Caco-2 (cell line): ENCODE results near the gene LRBA. TPM values are rescaled to one million over a fixed set of nuclear protein-coding genes. Genes with fewer than 3 reads are reported as not detected.

Experiments
- BruUV-seq: library from RNA; stranded (reverse); fragments of 400-500 nt; replicated peaks from 2 replicates; lab custom pipeline; 2021; lab: Mats Ljungman, UMichigan
- CTCF ChIA-PET: fragments of 300-600 bp; sonication (Branson Sonifier 250); formaldehyde crosslinking; loops from one replicate; lab custom pipeline; 2022; ENCODE audit warnings: antibody characterized with exemption; lab: Charles Lee
- POLR2A ChIA-PET: fragments of 300-600 bp; sonication (Branson Sonifier 250); formaldehyde crosslinking; loops from one replicate; lab custom pipeline; 2022; ENCODE audit warnings: antibody characterized with exemption; lab: Charles Lee
- DNase-seq, 2 experiments: peaks; one replicate each; pipeline versions ENCODE4 v3.0.0 to v3.0.0-alpha.2; 2020 to 2022
- H3K27me3 ChIP-seq: replicated peaks from 2 replicates; pipeline ENCODE4 v1.6.0; 2011; ENCODE audit warnings: low read length; ENCODE audit not compliant: control insufficient read depth, insufficient read depth
- H3K36me3 ChIP-seq: 2 replicates; pipeline ENCODE4 v1.5.1; 2011; ENCODE audit warnings: low read length; ENCODE audit not compliant: control insufficient read depth, insufficient read depth
- H3K4me1 ChIP-seq: fragments of 250-450 bp; sonication (Bioruptor Pico); 2 replicates; pipeline ENCODE4 v1.5.1; 2020; ENCODE audit warnings: mild to moderate bottlenecking
- H3K4me3 ChIP-seq: 2 replicates; pipeline ENCODE4 v1.5.1; 2011; ENCODE audit warnings: low read depth, mild to moderate bottlenecking, control low read depth, low read length
- H3K9me3 ChIP-seq: fragments of 250-450 bp; sonication (Bioruptor Pico); 2 replicates; pipeline ENCODE4 v1.5.1; 2020; ENCODE audit warnings: mild to moderate bottlenecking, moderate library complexity
- H3K27ac Mint-ChIP-seq: one replicate; pipeline ENCODE4 v1.8.0; 2022; ENCODE audit warnings: mixed read lengths; ENCODE audit not compliant: unreplicated experiment
- H3K27me3 Mint-ChIP-seq: one replicate; pipeline ENCODE4 v1.8.0; 2022; ENCODE audit warnings: mixed read lengths; ENCODE audit not compliant: insufficient read depth, unreplicated experiment
- H3K36me3 Mint-ChIP-seq: one replicate; pipeline ENCODE4 v1.8.0; 2022; ENCODE audit warnings: mild to moderate bottlenecking, mixed read lengths; ENCODE audit not compliant: insufficient read depth, unreplicated experiment
- H3K4me1 Mint-ChIP-seq: one replicate; pipeline ENCODE4 v1.8.0; 2022; ENCODE audit warnings: low read depth, mixed read lengths; ENCODE audit not compliant: unreplicated experiment
- H3K4me3 Mint-ChIP-seq: one replicate; pipeline ENCODE4 v1.8.0; 2022; ENCODE audit warnings: mild to moderate bottlenecking, moderate library complexity, mixed read lengths; ENCODE audit not compliant: unreplicated experiment
- H3K9me3 Mint-ChIP-seq: one replicate; pipeline ENCODE4 v1.8.0; 2022; ENCODE audit warnings: mixed read lengths; ENCODE audit not compliant: unreplicated experiment
- CTCF ChIP-seq, 2 experiments: fragments of 200-600 bp in 1 of 2; IDR thresholded peaks; 1 replicate in 1 of 2; 2 replicates in 1 of 2; pipeline versions ENCODE4 v1.5.1 to v1.8.0; 2011 to 2022; ENCODE audit warnings: antibody characterized with exemption in 1 of 2, control low read depth in 1 of 2, inconsistent platforms in 1 of 2, low read depth in 1 of 2, low read length in 1 of 2, mild to moderate bottlenecking in 1 of 2, moderate library complexity in 1 of 2; ENCODE audit not compliant: insufficient read depth in 1 of 2, severe bottlenecking in 1 of 2, unreplicated experiment in 1 of 2
- intact Hi-C: fragments of 100-400 bp; cut with micrococcal nuclease; formaldehyde crosslinking; loops from one replicate; pipeline ENCODE4 v1.10.0; 2022; ENCODE audit not compliant: unreplicated experiment
- total RNA-seq: library from RNA; stranded (reverse); gene quantifications from 2 replicates; pipeline ENCODE4 v1.2.3, GENCODE V29; 2022

Gene LRBA
- total RNA-seq, 1 experiment from 2014 or later, result 53.2 TPM

- TF ChIP-seq CTCF (IDR thresholded peaks at IDR 0.05; ENCODE audit: insufficient read depth in 1 of 2, low read depth in 1 of 2, low read length in 1 of 2, severe bottlenecking in 1 of 2, unreplicated experiment in 1 of 2), result no peak
- intact Hi-C loops, result no loop called here
- DNase-seq, result no peak
- no peaks in the 10 kb centered on the region for H3K4me1 Mint-ChIP-seq
- no peaks in the 10 kb centered on the region for H3K27me3 Mint-ChIP-seq
- ChIA-PET POLR2A (no interaction called here), CTCF (no interaction called here)
- Histone ChIP-seq H3K4me3 (no peak overlapping the region), H3K4me1 (no peaks in the 10 kb centered on the region), H3K27me3 (no peaks in the 10 kb centered on the region), H3K9me3 (no peaks in the 10 kb centered on the region), H3K36me3 (peaks cover 3% of the 10 kb centered on the region; the same call in 1 of the 2 replicates)
- no peak overlapping the region for H3K4me3 Mint-ChIP-seq
- H3K27ac Mint-ChIP-seq, result no peak overlapping the region
- BruUV-seq, result no TSS peak
- H3K9me3 Mint-ChIP-seq, result peaks cover 10% of the 10 kb centered on the region
- peaks cover 24% of the 10 kb centered on the region for H3K36me3 Mint-ChIP-seq
Observed at GRCh38 chr4:150582873-150583286, 432.2 kb downstream of the LRBA start.

GRCh38 chr4:150582146-150582872 is 432.8 kb downstream of the LRBA start, which contains the start of gene MAB21L2:
Gene MAB21L2 (plus strand): TSS chr4:150582151. CDS start chr4:150583030, 879 bp downstream.
- no peak for DNase-seq
- no peak within 1 kb of the TSS for H3K4me3 ChIP-seq
- no peak within 1 kb of the TSS for H3K27ac Mint-ChIP-seq
- no peaks in the 10 kb centered on the region for H3K27me3 Mint-ChIP-seq
- intact Hi-C loops, result no loop called here
- H3K9me3 Mint-ChIP-seq, result peaks cover 10% of the 10 kb centered on the region
- no peaks in the 10 kb centered on the region for H3K27me3 ChIP-seq
- H3K36me3 Mint-ChIP-seq, result peaks cover 24% of the 10 kb centered on the region
- H3K4me3 Mint-ChIP-seq, result no peak within 1 kb of the TSS
- H3K9me3 ChIP-seq, result no peaks in the 10 kb centered on the region
- no TSS peak for BruUV-seq
- TF ChIP-seq CTCF (IDR thresholded peaks at IDR 0.05; ENCODE audit: insufficient read depth in 1 of 2, low read depth in 1 of 2, low read length in 1 of 2, severe bottlenecking in 1 of 2, unreplicated experiment in 1 of 2), result no peak
- H3K4me1 ChIP-seq, result no peaks in the 10 kb centered on the region
- CTCF ChIA-PET, result no interaction called here
- H3K36me3 ChIP-seq, result peaks cover 3% of the 10 kb centered on the region; the same call in 1 of the 2 replicates
- POLR2A ChIA-PET, result no interaction called here
- no peaks in the 10 kb centered on the region for H3K4me1 Mint-ChIP-seq

- no peaks in the 10 kb centered on the region for H3K4me1 ChIP-seq
- no peaks in the 10 kb centered on the region for H3K27me3 ChIP-seq
- ChIA-PET CTCF (no interaction called here), POLR2A (no interaction called here)
- intact Hi-C loops, result no loop called here
- H3K4me3 ChIP-seq, result no peak overlapping the region
- no peak overlapping the region for H3K27ac Mint-ChIP-seq
- peaks cover 10% of the 10 kb centered on the region for H3K9me3 Mint-ChIP-seq
- peaks cover 24% of the 10 kb centered on the region for H3K36me3 Mint-ChIP-seq
- no peak for DNase-seq
- no peaks in the 10 kb centered on the region for H3K4me1 Mint-ChIP-seq
- no peaks in the 10 kb centered on the region for H3K9me3 ChIP-seq
- H3K4me3 Mint-ChIP-seq, result no peak overlapping the region
- no peak for TF ChIP-seq CTCF (IDR thresholded peaks at IDR 0.05; ENCODE audit: insufficient read depth in 1 of 2, low read depth in 1 of 2, low read length in 1 of 2, severe bottlenecking in 1 of 2, unreplicated experiment in 1 of 2)
- no TSS peak for BruUV-seq
- no peaks in the 10 kb centered on the region for H3K27me3 Mint-ChIP-seq
- peaks cover 3% of the 10 kb centered on the region; the same call in 1 of the 2 replicates for H3K36me3 ChIP-seq
Observed at GRCh38 chr4:150581641-150582051, 433.4 kb downstream of the LRBA start.
